Measurements from ENCODE around the gene PEX10.

- TF ChIP-seq, protein P1, sequence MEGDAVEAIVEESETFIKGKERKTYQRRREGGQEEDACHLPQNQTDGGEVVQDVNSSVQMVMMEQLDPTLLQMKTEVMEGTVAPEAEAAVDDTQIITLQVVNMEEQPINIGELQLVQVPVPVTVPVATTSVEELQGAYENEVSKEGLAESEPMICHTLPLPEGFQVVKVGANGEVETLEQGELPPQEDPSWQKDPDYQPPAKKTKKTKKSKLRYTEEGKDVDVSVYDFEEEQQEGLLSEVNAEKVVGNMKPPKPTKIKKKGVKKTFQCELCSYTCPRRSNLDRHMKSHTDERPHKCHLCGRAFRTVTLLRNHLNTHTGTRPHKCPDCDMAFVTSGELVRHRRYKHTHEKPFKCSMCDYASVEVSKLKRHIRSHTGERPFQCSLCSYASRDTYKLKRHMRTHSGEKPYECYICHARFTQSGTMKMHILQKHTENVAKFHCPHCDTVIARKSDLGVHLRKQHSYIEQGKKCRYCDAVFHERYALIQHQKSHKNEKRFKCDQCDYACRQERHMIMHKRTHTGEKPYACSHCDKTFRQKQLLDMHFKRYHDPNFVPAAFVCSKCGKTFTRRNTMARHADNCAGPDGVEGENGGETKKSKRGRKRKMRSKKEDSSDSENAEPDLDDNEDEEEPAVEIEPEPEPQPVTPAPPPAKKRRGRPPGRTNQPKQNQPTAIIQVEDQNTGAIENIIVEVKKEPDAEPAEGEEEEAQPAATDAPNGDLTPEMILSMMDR (IDR thresholded peaks at IDR 0.05 in 4 of 5, conservative IDR thresholded peaks at IDR 0.05 in 1 of 5): no peak
- TF ChIP-seq POLR2A (IDR thresholded peaks at IDR 0.05): no peak
Measured at GRCh38 chr1:2455757-2456156, 43.4 kb upstream of the PEX10 start.

Data from gastrocnemius medialis (tissue), 4 donors.